Hematopoietic multipotent progenitor cell treated with erythropoietin and hydrocortisone succinate and interleukin-3 and kit ligand, for 4 days (in vitro differentiated cells): Measurements from ENCODE around the gene PIGBOS1.
"Not testable (repeated sequence)": the region's sequence is repeated elsewhere in the genome, so short reads cannot be mapped to it uniquely, and the experiment has no call there.

Source experiments
- DNase-seq: peaks from one replicate; pipeline ENCODE4 v3.0.0-alpha.2; 2015

Gene PIGBOS1

GRCh38 chr15:55318588-55319494 is at the start of gene PIGBOS1, which contains the start of gene PIGB:
PIGBOS1 (minus strand) TSS chr15:55319123; CDS start chr15:55317792, 1,331 bp downstream.
PIGB (plus strand) TSS chr15:55319222; CDS start chr15:55319251, 29 bp downstream.
- peak; percentile 97 for DNase-seq

- peak; percentile 10 for DNase-seq
These were observed 48.1 kb upstream of the PIGBOS1 start for GRCh38 chr15:55366981-55367380.

GRCh38 chr15:55362641-55363040 is 43.7 kb upstream of the PIGBOS1 start:
- DNase-seq, result no peak

- no peak for DNase-seq
These were observed 42.1 kb upstream of the PIGBOS1 start for GRCh38 chr15:55361048-55361447.

GRCh38 chr15:55360256-55360655 is 41.3 kb upstream of the PIGBOS1 start:
- DNase-seq, result no peak

GRCh38 chr15:55358471-55358870 is 39.5 kb upstream of the PIGBOS1 start:
- no peak for DNase-seq

- DNase-seq, result peak; percentile 16
These were observed 38.9 kb upstream of the PIGBOS1 start for GRCh38 chr15:55357774-55358173.

- DNase-seq, result no peak
These were observed 38.2 kb upstream of the PIGBOS1 start for GRCh38 chr15:55356985-55357585.

- DNase-seq, result no peak
These were observed 34.1 kb upstream of the PIGBOS1 start for GRCh38 chr15:55353025-55353424.

- DNase-seq, result no peak
These were observed 30.4 kb upstream of the PIGBOS1 start for GRCh38 chr15:55349282-55349681.

- no peak for DNase-seq
These were observed 29.4 kb upstream of the PIGBOS1 start for GRCh38 chr15:55348281-55348778.

- no peak for DNase-seq
These were observed 25.3 kb upstream of the PIGBOS1 start for GRCh38 chr15:55344206-55344605.

GRCh38 chr15:55343168-55343567 is 24.2 kb upstream of the PIGBOS1 start:
- no peak for DNase-seq

GRCh38 chr15:55337160-55337559 is 18.2 kb upstream of the PIGBOS1 start:
- no peak for DNase-seq

- no peak for DNase-seq
These were observed 16.1 kb upstream of the PIGBOS1 start for GRCh38 chr15:55334997-55335396.

GRCh38 chr15:55334371-55334770 is 15.4 kb upstream of the PIGBOS1 start:
- no peak for DNase-seq

GRCh38 chr15:55327387-55327786 is 8.5 kb upstream of the PIGBOS1 start:
- DNase-seq, result peak; percentile 64

GRCh38 chr15:55322467-55322866 is 3.5 kb upstream of the PIGBOS1 start:
- no peak for DNase-seq

- no peak for DNase-seq
These were observed 2.0 kb upstream of the PIGBOS1 start for GRCh38 chr15:55320963-55321362.

- no peak for DNase-seq
These were observed 1.3 kb upstream of the PIGBOS1 start for GRCh38 chr15:55320238-55320550.

- peak; percentile 78 for DNase-seq
These were observed 764 bp upstream of the PIGBOS1 start for GRCh38 chr15:55319537-55320237.

GRCh38 chr15:55302801-55303200 is 16.1 kb downstream of the PIGBOS1 start:
- not testable (repeated sequence) for DNase-seq

- no peak for DNase-seq
These were observed 21.6 kb downstream of the PIGBOS1 start for GRCh38 chr15:55297315-55297714.
